K562 (cell line): Measurements from ENCODE around the gene A4GALT. TPM values are rescaled to one million over a fixed set of nuclear protein-coding genes. Genes with fewer than 3 reads are reported as not detected.

Source experiments
- ATAC-seq: fragments of 200-7000 bp; cut with Tn5 transposase; 3 replicates; pipeline ENCODE4 v1.9.1; 2020; ENCODE audit warnings: moderate library complexity
- BruUV-seq: library from RNA; stranded (reverse); fragments of 400-500 nt; replicated peaks from 2 replicates; lab custom pipeline; 2021; lab: Mats Ljungman, UMichigan
- CTCF ChIA-PET: fragments of 300-600 bp; formaldehyde crosslinking; extraction: SDS; loops from one replicate; lab custom pipeline; 2021; ENCODE audit warnings: low intra/inter-chr PET ratio; lab: Yijun Ruan, JAX
- POLR2A ChIA-PET: fragments of 300-600, 350-650 bp; sonication (Branson Sonifier 250); formaldehyde crosslinking; extraction: SDS; loops from one replicate; lab custom pipeline; 2021; ENCODE audit warnings: antibody characterized with exemption, inconsistent platforms; lab: Yijun Ruan, JAX
- DNase-seq, 4 experiments: peaks; one replicate each; pipeline versions ENCODE4 v3.0.0 to v3.0.0-alpha.2; 2011 to 2018; ENCODE audit warnings: low spot score in 3 of 4, mixed read lengths in 3 of 4; ENCODE audit errors: extremely low read depth in 1 of 4
- FAIRE-seq: peaks from 2 replicates; lab custom pipeline; 2011; peaks lifted over from hg19 to GRCh38; lab: Jason Lieb, UNC
- H2AFZ ChIP-seq: 2 replicates; pipeline ENCODE4 v1.6.0; 2011; ENCODE audit warnings: low read depth, low read length, control low read depth, inconsistent platforms
- H3K27ac ChIP-seq: fragments of 200-600 bp; 3 replicates; pipeline ENCODE4 v1.8.0; 2011; ENCODE audit warnings: low read depth, mild to moderate bottlenecking, control low read depth, inconsistent platforms, low read length, moderate library complexity, mixed read lengths; ENCODE audit errors: extremely low read depth
- H3K27me3 ChIP-seq, 2 experiments: fragments of 300-600 bp in 1 of 2; 2 replicates in 1 of 2; 3 replicates in 1 of 2; pipeline versions ENCODE4 v1.6.0 to v1.8.0; 2011; ENCODE audit warnings: inconsistent platforms in 2 of 2, low read length in 2 of 2, mild to moderate bottlenecking in 1 of 2, mixed read lengths in 1 of 2, moderate library complexity in 1 of 2; ENCODE audit not compliant: control insufficient read depth in 2 of 2, insufficient read depth in 2 of 2
- H3K36me3 ChIP-seq: fragments of 300-600 bp; 3 replicates; pipeline ENCODE4 v1.8.0; 2011; ENCODE audit warnings: mild to moderate bottlenecking, low read length, inconsistent platforms; ENCODE audit not compliant: control insufficient read depth, insufficient read depth
- H3K4me1 ChIP-seq, 2 experiments: fragments of 200-600 bp in 1 of 2; replicated peaks in 1 of 2; 2 replicates in 1 of 2; 3 replicates in 1 of 2; pipeline versions ENCODE4 v1.5.1 to v1.8.0; 2011; ENCODE audit warnings: inconsistent platforms in 2 of 2, low read length in 2 of 2, mild to moderate bottlenecking in 1 of 2, mixed read lengths in 1 of 2, moderate library complexity in 1 of 2; ENCODE audit not compliant: control insufficient read depth in 2 of 2, insufficient read depth in 2 of 2
- H3K4me2 ChIP-seq: 2 replicates; pipeline ENCODE4 v1.6.1; 2011; ENCODE audit warnings: low read length, control low read depth, inconsistent platforms, mixed read lengths; ENCODE audit not compliant: insufficient read depth
- H3K4me3 ChIP-seq: fragments of 200-600 bp; sonication (generic), shearing (Covaris generic); 2 replicates; pipeline ENCODE4 v1.5.1; 2016; ENCODE audit warnings: control low read depth, inconsistent platforms
- H3K79me2 ChIP-seq: fragments of 200-600 bp; 3 replicates; pipeline ENCODE4 v1.8.0; 2011; ENCODE audit warnings: low read length, inconsistent platforms; ENCODE audit not compliant: control insufficient read depth, insufficient read depth
- H3K9ac ChIP-seq, 2 experiments: 2 replicates each; pipeline versions ENCODE4 v1.6.0 to v1.6.1; 2011; ENCODE audit warnings: low read depth in 2 of 2, low read length in 2 of 2, control low read depth in 1 of 2, inconsistent platforms in 1 of 2, mild to moderate bottlenecking in 1 of 2, mixed read lengths in 1 of 2; ENCODE audit not compliant: insufficient read depth in 1 of 2
- H3K9me1 ChIP-seq: one replicate; pipeline ENCODE4 v1.6.0; 2011; ENCODE audit warnings: inconsistent platforms, mild to moderate bottlenecking, low read length, moderate library complexity; ENCODE audit not compliant: control insufficient read depth, insufficient read depth
- H3K9me3 ChIP-seq: replicated peaks from 2 replicates; pipeline ENCODE4 v1.5.1; 2011; ENCODE audit warnings: low read depth, low read length, inconsistent platforms; ENCODE audit not compliant: control insufficient read depth, insufficient read depth
- H4K20me1 ChIP-seq: replicated peaks from 2 replicates; pipeline ENCODE4 v1.6.1; 2011; ENCODE audit warnings: low read length, inconsistent platforms, mixed read lengths; ENCODE audit not compliant: control insufficient read depth, insufficient read depth
- BRF2 ChIP-seq: IDR thresholded peaks from 3 replicates; pipeline ENCODE4 v1.6.1; 2011; ENCODE audit warnings: borderline replicate concordance, mild to moderate bottlenecking; ENCODE audit not compliant: insufficient read length, insufficient read depth
- DLX4 ChIP-seq: fragments of 250-450 bp; sonication (Bioruptor Pico); IDR thresholded peaks from 2 replicates; pipeline ENCODE4 v1.6.1; 2021; ENCODE audit warnings: mild to moderate bottlenecking
- FIP1L1 ChIP-seq: fragments of 200-400 bp; formaldehyde crosslinking; IDR thresholded peaks from 2 replicates; pipeline ENCODE4 v1.6.1; 2018; ENCODE audit warnings: mild to moderate bottlenecking, low read depth, low read length; ENCODE audit not compliant: poor library complexity, severe bottlenecking
- RFX1 ChIP-seq: fragments of 450-650 bp; IDR thresholded peaks from 2 replicates; pipeline ENCODE4 v1.6.1; 2016; ENCODE audit warnings: mild to moderate bottlenecking, moderate library complexity
- ZNF318 ChIP-seq, 2 experiments: fragments of 450-650 bp; IDR thresholded peaks; 2 replicates each; pipeline ENCODE4 v1.6.1; 2016; ENCODE audit warnings: mild to moderate bottlenecking in 2 of 2, borderline replicate concordance in 1 of 2, low read depth in 1 of 2, moderate library complexity in 1 of 2
- WGBS: fragments of 100-300 bp; shearing (Covaris generic); methylation state at CpG from one replicate; pipeline ENCODE4 v1.1.6; 2016; ENCODE audit warnings: low coverage, mixed read lengths; ENCODE audit not compliant: insufficient coverage; ENCODE audit errors: missing lambda C conversion rate; 5-methylcytosine and 5-hydroxymethylcytosine counted together
- in situ Hi-C: fragments of 300-500 bp; cut with MboI; formaldehyde crosslinking; loops from 4 replicates; pipeline ENCODE4 v1.15.0; 2018; ENCODE audit warnings: inconsistent platforms, mixed read lengths
- intact Hi-C: fragments of 100-400 bp; cut with micrococcal nuclease; formaldehyde crosslinking; loops from 2 replicates; pipeline ENCODE4 v1.14.2; 2022
- polyA plus RNA-seq, 8 experiments: library from polyadenylated mRNA; depleted of rRNA in 4 of 8; stranded (reverse) in 5 of 8; unstranded in 3 of 8; fragments of >200 nt; fragmentation: Nextera tagmentation in 2 of 8; fragmentation: Illumina TruSeq in 1 of 8; extraction: Ambion mirVana in 2 of 8; extraction: Trizol in 1 of 8; gene quantifications; 2 replicates each; pipeline versions ENCODE4 v1.2.1 to v1.2.3, GENCODE V29; 2011 to 2014; ENCODE audit warnings: inconsistent platforms in 1 of 8, missing spikeins in 1 of 8
- total RNA-seq, 7 experiments: library from RNA; depleted of rRNA in 6 of 7; stranded (reverse); fragments of >200 nt in 6 of 7; fragmentation: Illumina TruSeq in 2 of 7; extraction: Trizol in 2 of 7; gene quantifications; 2 replicates each; pipeline versions ENCODE4 v1.2.1 to v1.2.3, GENCODE V29; 2011 to 2021; ENCODE audit warnings: low replicate concordance in 1 of 7

Gene A4GALT
- total and polyA plus RNA-seq, 9 of the 15 experiments (the other 6 are each of a cell fraction or from before 2014, with no cell fraction given) = 0.07 to 0.11 TPM; not detected in 7

DNA sequence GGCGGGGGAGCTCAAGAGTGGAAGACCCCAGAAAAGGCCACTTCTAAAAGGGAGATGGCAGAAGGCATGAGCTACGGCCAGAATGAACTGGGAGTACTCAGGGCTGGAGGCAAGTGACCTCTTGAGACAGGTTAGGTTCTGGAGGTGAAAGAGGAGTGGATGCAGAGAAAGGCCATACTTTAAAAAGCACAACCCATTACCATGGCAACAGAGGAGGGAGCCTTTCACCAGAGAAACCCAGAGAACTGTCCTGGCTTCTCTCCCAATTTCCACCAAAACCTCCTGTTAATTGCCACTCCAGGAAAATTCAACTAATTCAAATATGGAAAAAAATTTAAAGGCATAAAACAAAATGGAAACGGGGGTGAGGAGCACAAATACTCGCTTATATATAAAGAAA lies 15.8 kb downstream of the A4GALT start:
- ChIA-PET POLR2A (no interaction called here), CTCF (no interaction called here)
- BruUV-seq = no TSS peak
- no peak for FAIRE-seq
- Histone ChIP-seq H3K4me1 (peaks cover 0 to 6% of the 10 kb centered on the region in 2 experiments; a peak in 2 of 5 replicates), H3K27ac (no peak overlapping the region), H3K79me2 (no peaks in the 10 kb centered on the region), H3K4me3 (no peak overlapping the region), H3K4me2 (no peak overlapping the region), H3K9me3 (no peaks in the 10 kb centered on the region), H3K9ac (no peak overlapping the region), H2AFZ (no peak overlapping the region), H4K20me1 (no peaks in the 10 kb centered on the region), H3K36me3 (no peaks in the 10 kb centered on the region), H3K27me3 (no peaks in the 10 kb centered on the region), H3K9me1 (no peaks in the 10 kb centered on the region)
- no peak for DNase-seq
- 19% methylated on average over 2 of the region's 4 CpGs for WGBS
- no peak for TF ChIP-seq FIP1L1
- peak; percentile 67 for TF ChIP-seq RFX1
- in situ Hi-C loops (no loop called here), intact Hi-C loops (no loop called here)
- no peak for ATAC-seq

GRCh38 chr22:42702675-42703074 lies 18.0 kb downstream of the A4GALT start:
- no peaks in the 10 kb centered on the region for H3K36me3 ChIP-seq
- H3K9me3 ChIP-seq = no peaks in the 10 kb centered on the region
- ChIA-PET POLR2A (no interaction called here), CTCF (interaction anchor here (0.6 kb wide), 1 partner anchor 80 kb away, joined by 3 read pairs; no protein-coding TSS in a partner anchor)
- no peaks in the 10 kb centered on the region for H3K79me2 ChIP-seq
- FAIRE-seq (no peak), ATAC-seq (no peak), DNase-seq (no peak)
- H3K9ac ChIP-seq = no peak overlapping the region
- no peak overlapping the region for H3K4me2 ChIP-seq
- no peaks in the 10 kb centered on the region for H4K20me1 ChIP-seq
- H3K27ac ChIP-seq = no peak overlapping the region
- H3K4me1 ChIP-seq = peaks cover 0 to 15% of the 10 kb centered on the region in 2 experiments; a peak in 4 of 5 replicates
- H3K4me3 ChIP-seq = no peak overlapping the region
- intact Hi-C loops = no loop called here
- 54% methylated on average over 10 of the region's 13 CpGs for WGBS
- no TSS peak for BruUV-seq
- no peak overlapping the region for H2AFZ ChIP-seq
- H3K9me1 ChIP-seq = no peaks in the 10 kb centered on the region
- in situ Hi-C loops = no loop called here
- no peaks in the 10 kb centered on the region for H3K27me3 ChIP-seq
- TF ChIP-seq BRF2 (no peak), ZNF318 (IDR thresholded peaks at IDR 0.05; ENCODE audit: borderline replicate concordance in 1 of 2, low read depth in 1 of 2) (no peak), DLX4 (CRISPR knock-in tag) (no peak)
